GM11168 (cell line): ENCODE data around the gene SAMD8.
"Not testable (repeated sequence)": the region's sequence is repeated elsewhere in the genome, so short reads cannot be mapped to it uniquely, and the experiment has no call there.

Source experiments
- in situ Hi-C: fragments of 300-500 bp; cut with MboI; formaldehyde crosslinking; loops from one replicate; pipeline ENCODE4 v1.12.0; 2022; ENCODE audit warnings: low sequenced_read_pairs; ENCODE audit not compliant: unreplicated experiment

SAMD8 gene

GRCh38 chr10:75128985-75129384 is 17.5 kb downstream of the SAMD8 start:
- in situ Hi-C loops, result not testable (repeated sequence)

DNA sequence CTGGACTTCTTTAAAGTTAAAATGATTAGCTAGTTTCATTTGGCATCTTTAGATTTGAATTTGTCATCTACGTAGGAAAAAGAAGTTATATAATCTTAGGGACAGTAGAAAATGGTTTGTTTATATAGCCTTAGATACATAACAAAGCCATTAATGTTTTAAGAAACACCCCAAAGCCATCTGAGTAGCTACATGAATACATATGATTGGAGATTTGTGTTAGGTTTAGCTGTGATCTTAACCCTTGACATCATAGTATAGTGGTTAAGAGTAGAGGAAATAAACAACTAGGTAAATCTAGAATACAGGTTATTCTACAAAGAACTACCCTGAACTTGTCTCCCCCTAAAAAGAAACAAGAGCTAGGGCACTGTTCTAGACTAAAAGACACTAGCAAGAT is 18.1 kb downstream of the SAMD8 start:
- in situ Hi-C loops, result no loop called here

GRCh38 chr10:75133701-75134100 is 22.2 kb downstream of the SAMD8 start:
- in situ Hi-C loops, result not testable (repeated sequence)

GRCh38 chr10:75136346-75136745 is 24.9 kb downstream of the SAMD8 start:
- in situ Hi-C loops, result no loop called here

GRCh38 chr10:75137533-75138438 is 26.3 kb downstream of the SAMD8 start:
- in situ Hi-C loops, result no loop called here

- in situ Hi-C loops, result no loop called here
Measured at GRCh38 chr10:75140246-75140645, 28.8 kb downstream of the SAMD8 start.

DNA sequence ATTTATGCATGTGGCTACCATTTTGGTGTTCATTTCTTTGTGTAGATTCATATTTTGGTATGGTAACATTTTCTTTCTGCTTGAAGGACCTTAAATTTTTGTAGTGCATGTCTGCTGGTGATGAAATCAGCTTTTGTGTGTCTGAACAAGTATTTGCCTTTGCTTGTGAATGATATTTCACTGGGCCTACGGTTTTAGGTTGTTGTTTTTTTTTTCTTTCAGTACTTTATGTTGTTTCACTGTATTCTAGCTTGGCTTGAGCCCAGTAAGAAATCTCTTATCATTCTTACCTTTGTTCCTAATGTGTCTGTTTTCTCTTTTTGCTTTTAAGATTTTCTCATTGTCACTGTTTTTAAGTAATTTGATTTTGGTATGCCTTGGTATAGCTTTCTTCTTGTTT is 31.9 kb downstream of the SAMD8 start:
- in situ Hi-C loops, result no loop called here

DNA sequence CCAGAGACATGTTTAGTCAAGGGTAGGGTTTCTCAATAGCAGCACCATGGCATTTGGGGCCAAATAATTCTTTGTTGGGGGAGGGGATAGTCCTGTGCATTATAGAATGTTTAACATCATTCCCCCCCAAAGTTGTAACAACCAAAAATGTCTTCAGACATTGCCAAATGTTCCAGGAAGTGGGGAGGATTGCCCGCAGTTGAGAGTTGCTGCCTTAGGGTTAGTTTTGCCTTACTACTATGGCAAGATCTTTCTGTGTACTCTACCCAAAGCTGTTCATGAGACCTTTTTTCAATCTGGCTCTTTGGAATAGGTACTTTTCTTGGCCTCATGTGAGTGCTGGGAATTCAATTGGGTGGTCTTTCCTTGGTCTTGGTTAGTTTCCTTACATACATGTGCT is 34.1 kb downstream of the SAMD8 start:
- in situ Hi-C loops, result no loop called here

- in situ Hi-C loops, result no loop called here
Measured at GRCh38 chr10:75146780-75147179, 35.3 kb downstream of the SAMD8 start.

- in situ Hi-C loops, result no loop called here
Measured at GRCh38 chr10:75150656-75151055, 39.2 kb downstream of the SAMD8 start.

DNA sequence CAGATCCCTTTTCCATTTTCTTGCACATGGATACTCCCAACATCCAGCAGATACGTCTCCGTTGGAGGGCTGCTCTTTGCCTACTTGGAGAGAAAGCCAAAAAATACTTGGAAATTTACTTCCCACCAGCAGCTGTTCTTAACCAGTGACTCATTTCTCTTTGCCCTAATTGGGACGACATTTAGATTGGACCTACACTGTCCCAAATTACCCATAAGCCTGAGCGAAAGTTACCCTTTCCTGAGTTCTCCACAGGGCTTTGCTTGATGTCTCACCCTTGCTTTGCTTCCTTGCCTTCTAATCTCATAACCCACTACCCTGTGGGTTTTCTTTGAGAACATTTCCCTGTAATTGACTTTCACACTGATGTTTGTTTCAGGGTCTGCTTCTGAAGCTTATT is 48.1 kb downstream of the SAMD8 start:
- in situ Hi-C loops, result no loop called here

- in situ Hi-C loops, result no loop called here
Measured at GRCh38 chr10:75165684-75166622, 54.5 kb downstream of the SAMD8 start.

DNA sequence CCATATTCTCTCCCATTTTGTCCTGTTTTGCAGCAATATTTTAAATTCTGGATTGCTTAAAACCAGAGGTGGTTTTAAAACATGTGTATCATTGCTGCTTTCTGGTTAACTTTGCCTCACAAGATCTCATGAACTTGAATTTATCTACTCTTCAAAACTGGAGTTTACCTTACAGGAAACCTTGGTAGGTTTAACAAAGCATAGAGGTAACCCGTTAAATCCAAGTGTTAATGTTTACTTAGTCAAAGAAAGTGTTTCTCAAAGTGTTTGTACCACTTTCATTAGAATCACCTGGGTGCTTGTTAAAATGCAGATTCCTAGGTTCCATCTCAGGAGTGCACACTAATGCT is 55.1 kb downstream of the SAMD8 start:
- in situ Hi-C loops, result no loop called here

DNA sequence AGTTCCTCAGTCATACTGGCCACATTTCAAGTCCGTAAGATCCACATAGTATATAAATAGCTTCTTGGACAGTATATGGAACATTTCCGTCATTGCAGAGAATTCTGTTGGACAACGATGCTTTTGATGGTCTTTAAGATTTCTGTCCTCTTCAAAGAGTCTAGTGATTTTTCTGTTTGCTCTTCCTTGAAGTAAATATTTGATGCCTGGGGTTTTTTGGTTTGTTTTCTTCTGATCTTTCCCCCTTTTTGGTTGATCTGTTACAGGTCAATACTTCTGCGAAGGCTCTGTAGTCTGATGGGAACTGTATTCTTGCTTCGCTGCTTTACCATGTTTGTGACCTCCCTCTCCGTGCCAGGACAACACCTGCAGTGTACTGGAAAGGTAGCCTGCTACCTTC is 56.8 kb downstream of the SAMD8 start:
- in situ Hi-C loops, result no loop called here

- in situ Hi-C loops, result no loop called here
Measured at GRCh38 chr10:75170215-75170614, 58.8 kb downstream of the SAMD8 start.

DNA sequence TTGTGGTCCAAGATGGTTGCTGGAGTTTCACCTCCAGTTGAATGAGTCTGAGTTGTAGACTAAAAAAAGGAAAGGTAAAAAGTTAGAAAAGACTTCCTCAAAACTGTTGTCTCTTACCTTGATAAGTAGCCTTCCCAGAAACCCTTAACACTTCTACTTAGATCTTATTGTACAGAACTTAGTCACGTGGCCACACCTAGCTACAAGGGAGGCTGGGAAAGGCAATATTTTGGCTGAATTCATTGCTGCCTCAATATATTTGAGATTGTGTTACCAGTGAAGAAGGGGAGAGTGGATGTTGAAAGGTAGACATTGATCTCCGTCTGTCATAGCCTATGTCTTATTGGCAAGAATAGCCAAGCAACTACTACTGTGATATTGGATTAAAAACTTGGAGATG is 63.6 kb downstream of the SAMD8 start:
- in situ Hi-C loops, result no loop called here

DNA sequence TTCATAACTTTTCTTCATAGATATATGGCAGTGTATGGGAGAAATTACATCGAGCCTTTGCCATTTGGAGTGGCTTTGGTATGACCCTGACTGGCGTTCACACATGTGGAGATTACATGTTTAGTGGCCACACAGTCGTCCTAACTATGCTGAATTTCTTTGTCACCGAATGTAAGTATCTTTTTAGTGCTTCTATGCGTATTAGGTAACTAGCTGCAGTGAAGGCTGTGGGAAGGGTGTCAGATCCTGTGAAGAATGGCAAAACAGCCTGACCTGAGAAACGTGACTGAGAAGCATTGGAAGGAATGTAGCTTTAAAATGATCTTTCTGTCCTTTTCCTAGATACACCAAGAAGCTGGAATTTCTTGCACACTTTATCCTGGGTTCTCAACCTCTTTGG is 64.6 kb downstream of the SAMD8 start:
- in situ Hi-C loops, result no loop called here

- in situ Hi-C loops, result no loop called here
Measured at GRCh38 chr10:75176736-75177135, 65.3 kb downstream of the SAMD8 start.

DNA sequence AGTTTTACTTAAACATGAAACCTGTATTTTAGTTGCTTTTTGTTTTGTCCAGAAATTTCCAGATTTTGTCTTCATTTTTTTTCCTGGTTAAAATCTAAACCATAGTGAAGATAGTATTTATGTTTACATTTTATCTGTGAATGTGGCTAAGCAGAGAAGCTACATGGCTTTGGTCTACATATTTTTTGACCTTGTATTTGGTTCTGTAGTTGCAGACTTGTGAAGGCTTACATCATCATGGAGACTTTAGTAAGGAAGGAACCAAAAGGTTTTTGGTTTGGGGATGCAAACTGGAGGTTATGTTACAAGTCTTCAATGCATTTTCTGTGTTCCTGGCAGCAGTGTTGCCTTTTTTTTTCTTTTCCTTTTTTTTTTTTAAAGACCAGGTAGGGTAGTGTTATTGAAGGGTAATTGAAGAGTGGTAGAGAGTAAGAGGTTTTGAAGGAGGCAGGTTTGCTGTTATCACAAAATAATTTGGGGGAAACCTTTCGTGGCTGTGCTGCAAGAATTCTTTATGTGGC is 68.3 kb downstream of the SAMD8 start:
- in situ Hi-C loops, result no loop called here

GRCh38 chr10:75180592-75180991 is 69.1 kb downstream of the SAMD8 start:
- in situ Hi-C loops, result no loop called here

DNA sequence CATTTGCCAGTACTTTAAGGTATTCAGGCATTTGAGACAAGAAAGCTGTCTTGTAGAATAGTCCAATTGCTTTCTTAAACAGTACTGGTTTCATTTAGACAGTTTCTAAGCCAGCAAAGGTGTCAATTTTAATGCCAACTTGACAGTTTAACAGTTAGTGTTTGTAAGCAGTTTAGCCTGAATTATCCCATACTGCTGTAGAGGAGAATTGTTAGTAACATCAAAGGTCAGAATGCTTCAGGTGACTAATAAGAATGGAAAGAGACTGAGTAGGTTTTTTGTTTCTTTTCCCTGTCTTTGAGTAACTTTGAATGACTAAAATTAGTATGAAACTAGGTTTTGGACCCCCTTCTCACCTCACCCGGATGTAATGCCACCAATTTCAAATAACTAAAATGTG is 69.6 kb downstream of the SAMD8 start:
- in situ Hi-C loops, result no loop called here
